Forelimb muscle (tissue), 1 donor: ENCODE data around the gene SLC39A11. TPM values are rescaled to one million over a fixed set of nuclear protein-coding genes. Genes with fewer than 3 reads are reported as not detected.

Experiments
- DNase-seq: peaks from one replicate; pipeline ENCODE4 v3.0.0-alpha.2; 2013; ENCODE audit warnings: low read depth
- polyA plus RNA-seq: library from polyadenylated mRNA; unstranded; fragments of 120-200 nt; gene quantifications from one replicate; pipeline ENCODE4 v1.2.1, GENCODE V29; 2013; ENCODE audit not compliant: insufficient read length

SLC39A11 gene
- polyA plus RNA-seq, 1 donor, result 11.9 TPM

- DNase-seq, result no peak
Measured at GRCh38 chr17:72597354-72598087, 495.0 kb downstream of the SLC39A11 start.

Other genes starting within 250 kb of the SLC39A11 start
- 0.54 TPM for gene SSTR2, start 72.3 kb upstream of the SLC39A11 start, polyA plus RNA-seq
- gene COG1, start 100.4 kb upstream of the SLC39A11 start, polyA plus RNA-seq, result 32.9 TPM
- not detected for gene CPSF4L, start 169.2 kb upstream of the SLC39A11 start, polyA plus RNA-seq
- 19.5 TPM for gene CDC42EP4, start 219.3 kb upstream of the SLC39A11 start, polyA plus RNA-seq